Stimulated activated CD8-positive, alpha-beta memory T cell treated with anti-CD3 and anti-CD28 coated beads, Interleukin-12 subunit alpha, Interleukin-12 subunit beta, amount 100 ng/mL, for 24 hours (primary cell): ENCODE results near the gene WHAMM.
"Not testable (repeated sequence)": the region's sequence is repeated elsewhere in the genome, so short reads cannot be mapped to it uniquely, and the experiment has no call there.

Source experiments
- DNase-seq: peaks from one replicate; pipeline ENCODE4 v3.0.0-alpha.2; 2020; ENCODE audit errors: extremely low read depth

WHAMM gene

GRCh38 chr15:82838096-82838735 lies 28.8 kb downstream of the WHAMM start:
- DNase-seq: no peak

GRCh38 chr15:82839136-82839535 lies 29.7 kb downstream of the WHAMM start:
- DNase-seq: no peak

GRCh38 chr15:82840166-82840565 lies 30.7 kb downstream of the WHAMM start:
- DNase-seq: no peak

- no peak for DNase-seq
Observed at GRCh38 chr15:82843566-82843965, 34.1 kb downstream of the WHAMM start.

GRCh38 chr15:82845686-82846085 lies 36.3 kb downstream of the WHAMM start:
- no peak for DNase-seq

GRCh38 chr15:82846621-82847020 lies 37.2 kb downstream of the WHAMM start:
- no peak for DNase-seq

GRCh38 chr15:82847703-82848102 lies 38.3 kb downstream of the WHAMM start:
- no peak for DNase-seq

- DNase-seq: no peak
Observed at GRCh38 chr15:82848241-82848993, 39.0 kb downstream of the WHAMM start.

GRCh38 chr15:82849556-82850512 lies 40.4 kb downstream of the WHAMM start:
- peak; percentile 7 for DNase-seq

- DNase-seq: no peak
Observed at GRCh38 chr15:82850731-82851130, 41.3 kb downstream of the WHAMM start.

GRCh38 chr15:82851306-82851850 lies 42.0 kb downstream of the WHAMM start:
- no peak for DNase-seq

- DNase-seq: no peak
Observed at GRCh38 chr15:82851981-82852511, 42.6 kb downstream of the WHAMM start.

- no peak for DNase-seq
Observed at GRCh38 chr15:82852941-82853561, 43.6 kb downstream of the WHAMM start.

GRCh38 chr15:82854554-82854953 lies 45.1 kb downstream of the WHAMM start:
- no peak for DNase-seq

- DNase-seq: no peak
Observed at GRCh38 chr15:82855286-82856100, 46.1 kb downstream of the WHAMM start.

- DNase-seq: no peak
Observed at GRCh38 chr15:82856397-82857170, 47.2 kb downstream of the WHAMM start.

- DNase-seq: no peak
Observed at GRCh38 chr15:82858932-82859331, 49.5 kb downstream of the WHAMM start.

- DNase-seq: no peak
Observed at GRCh38 chr15:82862886-82863285, 53.5 kb downstream of the WHAMM start.

- no peak for DNase-seq
Observed at GRCh38 chr15:82864967-82865366, 55.5 kb downstream of the WHAMM start.

GRCh38 chr15:82865581-82865980 lies 56.2 kb downstream of the WHAMM start:
- DNase-seq: not testable (repeated sequence)
